ENCODE data around the gene ENOX2.

DNA sequence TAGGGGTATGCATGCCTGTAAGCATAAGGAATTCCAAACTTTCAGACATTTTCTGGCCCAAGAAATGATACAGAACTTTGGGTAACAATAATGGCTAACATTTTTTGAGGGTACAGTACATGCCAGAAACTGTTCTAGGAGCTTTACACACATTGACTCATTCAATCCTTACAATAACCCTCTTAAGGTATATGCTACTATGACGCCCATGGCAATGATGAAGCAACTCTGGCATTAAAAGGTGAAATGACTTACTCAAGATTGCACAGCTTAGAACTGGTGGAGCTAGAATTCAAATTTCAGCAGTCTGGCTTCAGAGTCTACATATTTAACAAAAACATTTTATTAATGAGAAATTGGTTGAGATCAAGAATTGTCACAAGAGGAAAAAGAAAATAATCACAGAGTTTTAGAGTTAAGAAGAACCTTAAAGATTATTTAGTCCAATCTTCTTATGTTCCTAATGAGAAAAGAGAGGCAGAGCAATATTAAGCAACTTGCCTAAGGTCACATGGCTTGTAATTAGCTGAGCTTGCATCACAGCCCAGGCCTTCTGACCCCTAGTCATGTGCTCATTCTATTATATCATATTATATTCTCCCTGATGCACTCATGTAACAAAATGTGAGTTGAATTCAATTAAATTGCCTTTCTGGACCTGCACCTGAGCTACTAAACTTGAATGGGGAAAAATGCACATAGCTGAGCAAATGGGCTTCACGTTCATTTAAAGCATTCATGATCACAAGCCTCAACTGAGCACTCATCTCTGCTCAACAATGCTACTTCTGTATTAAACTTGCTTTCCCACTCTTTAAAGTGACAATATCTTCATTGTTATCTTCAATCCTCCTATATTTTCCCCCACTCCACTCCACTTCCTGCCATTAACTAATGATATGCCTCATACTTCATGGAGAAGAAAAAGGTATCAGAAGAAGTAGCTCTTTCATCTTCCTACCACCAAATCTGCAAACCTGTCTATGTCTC lies 73.2 kb downstream of the ENOX2 start:
- TF ChIP-seq TAF1 (IDR thresholded peaks at IDR 0.05; ENCODE audit: low read depth) = no peak
- TF ChIP-seq POLR2AphosphoS5 (IDR thresholded peaks at IDR 0.05) = no peak
- TF ChIP-seq EZH2 (IDR thresholded peaks at IDR 0.05; ENCODE audit: borderline replicate concordance, insufficient read depth, low read length, poor library complexity, severe bottlenecking) = no peak
- no peak for TF ChIP-seq CTCF (IDR thresholded peaks at IDR 0.05; ENCODE audit: poor library complexity, severe bottlenecking)
- TF ChIP-seq RAD21 (conservative IDR thresholded peaks at IDR 0.05) = no peak

All from neural cell (in vitro differentiated cells).